DMS 273 (cell line): Measurements from ENCODE around the gene LHFPL6.
"Not testable (repeated sequence)": the region's sequence is repeated elsewhere in the genome, so short reads cannot be mapped to it uniquely, and the experiment has no call there.

ENCODE experiments used
- DNase-seq: peaks from one replicate; lab custom pipeline; 2025; ENCODE audit not compliant: unreplicated experiment; lab: John Stamatoyannopoulos, UW

LHFPL6 gene

GRCh38 chr13:39363382-39363772 is 239.6 kb downstream of the LHFPL6 start:
- no peak for DNase-seq

GRCh38 chr13:39362652-39363381 is 240.2 kb downstream of the LHFPL6 start:
- no peak for DNase-seq

GRCh38 chr13:39353988-39354387 is 249.0 kb downstream of the LHFPL6 start:
- DNase-seq = no peak

- DNase-seq = no peak
Observed at GRCh38 chr13:39350461-39350881, 252.5 kb downstream of the LHFPL6 start.

GRCh38 chr13:39349391-39349960 is 253.5 kb downstream of the LHFPL6 start:
- DNase-seq = no peak

GRCh38 chr13:39347926-39348901 is 254.8 kb downstream of the LHFPL6 start:
- DNase-seq = no peak

- no peak for DNase-seq
Observed at GRCh38 chr13:39345982-39346381, 257.0 kb downstream of the LHFPL6 start.

GRCh38 chr13:39341251-39341650 is 261.7 kb downstream of the LHFPL6 start:
- no peak for DNase-seq

- DNase-seq = not testable (repeated sequence)
Observed at GRCh38 chr13:39338114-39338513, 264.9 kb downstream of the LHFPL6 start.

GRCh38 chr13:39336937-39337336 is 266.1 kb downstream of the LHFPL6 start:
- DNase-seq = no peak

- DNase-seq = no peak
Observed at GRCh38 chr13:39336207-39336606, 266.8 kb downstream of the LHFPL6 start.

GRCh38 chr13:39335721-39336120 is 267.3 kb downstream of the LHFPL6 start:
- peak; percentile 7 for DNase-seq

GRCh38 chr13:39330504-39330903 is 272.5 kb downstream of the LHFPL6 start:
- no peak for DNase-seq

- DNase-seq = no peak
Observed at GRCh38 chr13:39329182-39329639, 273.8 kb downstream of the LHFPL6 start.

- DNase-seq = no peak
Observed at GRCh38 chr13:39327172-39327479, 275.9 kb downstream of the LHFPL6 start.

GRCh38 chr13:39326469-39327171 is 276.4 kb downstream of the LHFPL6 start:
- no peak for DNase-seq

GRCh38 chr13:39324806-39325311 is 278.1 kb downstream of the LHFPL6 start:
- no peak for DNase-seq

- no peak for DNase-seq
Observed at GRCh38 chr13:39322836-39323585, 280.0 kb downstream of the LHFPL6 start.

GRCh38 chr13:39321574-39321973 is 281.4 kb downstream of the LHFPL6 start:
- DNase-seq = no peak

GRCh38 chr13:39318161-39318560 is 284.8 kb downstream of the LHFPL6 start:
- no peak for DNase-seq
